Midbrain (tissue), 1 donor: ENCODE results near the gene CCDC93.

Experiments
- DNase-seq: peaks from one replicate; lab custom pipeline; 2025; lab: John Stamatoyannopoulos, UW

The CCDC93 gene

GRCh38 chr2:118013724-118014491 is at the start of gene CCDC93:
Gene CCDC93, minus strand, starts transcription at chr2:118014070. Its CDS starts 75 bp downstream, at chr2:118013995.
- DNase-seq: peak; percentile 86

- DNase-seq: no peak
These were observed 48.8 kb upstream of the CCDC93 start for GRCh38 chr2:118062669-118063068.

GRCh38 chr2:118062048-118062447 is 48.2 kb upstream of the CCDC93 start:
- no peak for DNase-seq

- DNase-seq: peak; percentile 9
These were observed 47.5 kb upstream of the CCDC93 start for GRCh38 chr2:118061135-118061955.

- no peak for DNase-seq
These were observed 46.1 kb upstream of the CCDC93 start for GRCh38 chr2:118059919-118060478.

GRCh38 chr2:118058951-118059350 is 45.1 kb upstream of the CCDC93 start:
- no peak for DNase-seq

GRCh38 chr2:118056801-118057200 is 42.9 kb upstream of the CCDC93 start:
- DNase-seq: no peak

- DNase-seq: peak; percentile 41
These were observed 42.3 kb upstream of the CCDC93 start for GRCh38 chr2:118056165-118056534.

- DNase-seq: no peak
These were observed 41.8 kb upstream of the CCDC93 start for GRCh38 chr2:118055512-118056164.

GRCh38 chr2:118054213-118055008 is 40.5 kb upstream of the CCDC93 start:
- no peak for DNase-seq

GRCh38 chr2:118053681-118054080 is 39.8 kb upstream of the CCDC93 start:
- DNase-seq: no peak

GRCh38 chr2:118052474-118052873 is 38.6 kb upstream of the CCDC93 start:
- no peak for DNase-seq

- DNase-seq: no peak
These were observed 38.0 kb upstream of the CCDC93 start for GRCh38 chr2:118051826-118052358.

GRCh38 chr2:118050974-118051373 is 37.1 kb upstream of the CCDC93 start:
- no peak for DNase-seq

- DNase-seq: no peak
These were observed 36.5 kb upstream of the CCDC93 start for GRCh38 chr2:118050386-118050785.

- DNase-seq: no peak
These were observed 35.9 kb upstream of the CCDC93 start for GRCh38 chr2:118049816-118050140.

- DNase-seq: no peak
These were observed 35.4 kb upstream of the CCDC93 start for GRCh38 chr2:118049140-118049815.

- no peak for DNase-seq
These were observed 34.5 kb upstream of the CCDC93 start for GRCh38 chr2:118048401-118048800.

- DNase-seq: no peak
These were observed 33.5 kb upstream of the CCDC93 start for GRCh38 chr2:118047380-118047826.

- DNase-seq: peak; percentile 43
These were observed 32.9 kb upstream of the CCDC93 start for GRCh38 chr2:118046634-118047210.
